HG02623 (cell line): ENCODE data around the gene PRDM10.
A peak's percentile ranks its signal among the peaks of the same experiment; 100 is the strongest.
"Not testable (repeated sequence)": the region's sequence is repeated elsewhere in the genome, so short reads cannot be mapped to it uniquely, and the experiment has no call there.

Source experiments
- ATAC-seq: cut with Tn5 transposase; IDR thresholded peaks from one replicate; pipeline ENCODE4 v1.9.1; 2021; ENCODE audit warnings: moderate library complexity; ENCODE audit not compliant: unreplicated experiment

The PRDM10 gene

GRCh38 chr11:130020323-130020722 lies 17.7 kb upstream of the PRDM10 start:
- ATAC-seq, result no peak

GRCh38 chr11:130015846-130016245 lies 13.2 kb upstream of the PRDM10 start:
- not testable (repeated sequence) for ATAC-seq

- ATAC-seq, result no peak
Measured at GRCh38 chr11:130008326-130008725, 5.7 kb upstream of the PRDM10 start.

- ATAC-seq, result no peak
Measured at GRCh38 chr11:130006929-130007328, 4.3 kb upstream of the PRDM10 start.

GRCh38 chr11:130003717-130004001 lies 1.0 kb upstream of the PRDM10 start:
- ATAC-seq, result peak; percentile 19

- ATAC-seq, result peak; percentile 74
Measured at GRCh38 chr11:130002846-130003716, 446 bp upstream of the PRDM10 start.

- peak; percentile 13 for ATAC-seq
Measured at GRCh38 chr11:130001461-130002351, 929 bp downstream of the PRDM10 start.

- ATAC-seq, result no peak
Measured at GRCh38 chr11:130000552-130001176, 2.0 kb downstream of the PRDM10 start.

GRCh38 chr11:129999407-129999806 lies 3.2 kb downstream of the PRDM10 start:
- ATAC-seq, result no peak

GRCh38 chr11:129998905-129999304 lies 3.7 kb downstream of the PRDM10 start:
- no peak for ATAC-seq

- ATAC-seq, result no peak
Measured at GRCh38 chr11:129998107-129998506, 4.5 kb downstream of the PRDM10 start.

- ATAC-seq, result no peak
Measured at GRCh38 chr11:129997513-129997912, 5.1 kb downstream of the PRDM10 start.

GRCh38 chr11:129996113-129996870 lies 6.3 kb downstream of the PRDM10 start:
- ATAC-seq, result no peak

- no peak for ATAC-seq
Measured at GRCh38 chr11:129995163-129995562, 7.5 kb downstream of the PRDM10 start.

- ATAC-seq, result peak; percentile 58
Measured at GRCh38 chr11:129992161-129992944, 10.3 kb downstream of the PRDM10 start.

GRCh38 chr11:129989149-129989813 lies 13.4 kb downstream of the PRDM10 start:
- ATAC-seq, result no peak

- ATAC-seq, result no peak
Measured at GRCh38 chr11:129987950-129988349, 14.7 kb downstream of the PRDM10 start.

GRCh38 chr11:129985823-129986222 lies 16.8 kb downstream of the PRDM10 start:
- no peak for ATAC-seq

- ATAC-seq, result no peak
Measured at GRCh38 chr11:129980086-129980485, 22.5 kb downstream of the PRDM10 start.
